Lower leg skin (tissue), 4 donors: ENCODE results near the gene HMGCL. TPM values are rescaled to one million over a fixed set of nuclear protein-coding genes. Genes with fewer than 3 reads are reported as not detected.
"Not testable (repeated sequence)": the region's sequence is repeated elsewhere in the genome, so short reads cannot be mapped to it uniquely, and the experiment has no call there.

Source experiments
- DNase-seq, 2 donors: peaks; one replicate each; pipeline ENCODE4 v3.0.0-alpha.2; 2019; ENCODE audit warnings: low spot score in 2 of 2
- H3K4me3 ChIP-seq: fragments of 200-600 bp; sonication (generic); 2 replicates; pipeline ENCODE4 v1.5.1; 2017; ENCODE audit warnings: mild to moderate bottlenecking, low read depth; ENCODE audit not compliant: poor library complexity, severe bottlenecking
- CTCF ChIP-seq, 3 donors: fragments of 450-650 bp; IDR thresholded peaks; one replicate each; pipeline ENCODE4 v1.5.1; 2016; ENCODE audit warnings: antibody characterized with exemption in 3 of 3, mild to moderate bottlenecking in 3 of 3, moderate library complexity in 2 of 3
- POLR2A ChIP-seq, 2 donors: fragments of 450-650 bp; IDR thresholded peaks; one replicate each; pipeline ENCODE4 v1.6.1; 2016 to 2017; ENCODE audit warnings: antibody characterized with exemption in 2 of 2, mild to moderate bottlenecking in 1 of 2, moderate library complexity in 1 of 2
- WGBS, 2 donors: methylation state at CpG; one replicate each; pipeline ENCODE4 v1.1.5; 2018; 5-methylcytosine and 5-hydroxymethylcytosine counted together
- intact Hi-C: fragments of 100-400 bp; cut with DNase I; formaldehyde crosslinking; loops from one replicate; pipeline ENCODE4 v1.15.0; 2023; ENCODE audit warnings: low total_unique reads
- total RNA-seq, 4 donors: library from RNA; depleted of rRNA; stranded (reverse); fragments of >200 nt; gene quantifications; one replicate each; pipeline ENCODE4 v1.1.0, GENCODE V29; 2016

Gene HMGCL
- total RNA-seq, 4 donors from 2014 or later: 30.9 to 44.9 (median 36.0) TPM

DNA sequence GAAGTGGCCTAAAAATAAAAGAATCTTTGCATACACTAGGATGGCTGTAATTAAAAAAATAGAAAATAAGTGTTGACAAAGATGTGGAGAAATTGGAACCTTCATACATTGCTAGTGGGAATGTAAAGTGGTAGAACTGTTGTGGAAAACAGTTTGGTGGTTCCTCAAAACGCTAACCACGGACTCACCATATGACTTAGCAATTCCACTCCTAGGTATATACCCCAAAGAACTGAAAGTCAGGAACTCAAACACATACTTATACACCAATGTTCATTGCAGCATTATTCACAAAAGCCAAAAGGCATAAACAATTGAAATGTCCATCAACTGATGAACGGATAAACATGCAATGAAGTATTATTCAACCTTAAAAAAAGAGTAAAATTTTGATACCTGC lies 10.8 kb upstream of the HMGCL start:
- TF ChIP-seq CTCF (IDR thresholded peaks at IDR 0.05): no peak
- TF ChIP-seq POLR2A (IDR thresholded peaks at IDR 0.05): no peak
- no peak overlapping the region for H3K4me3 ChIP-seq
- 66 to 69% methylated on average over 3 of the region's 3 CpGs for WGBS, 2 donors
- intact Hi-C loops: no loop called here
- DNase-seq: no peak

DNA sequence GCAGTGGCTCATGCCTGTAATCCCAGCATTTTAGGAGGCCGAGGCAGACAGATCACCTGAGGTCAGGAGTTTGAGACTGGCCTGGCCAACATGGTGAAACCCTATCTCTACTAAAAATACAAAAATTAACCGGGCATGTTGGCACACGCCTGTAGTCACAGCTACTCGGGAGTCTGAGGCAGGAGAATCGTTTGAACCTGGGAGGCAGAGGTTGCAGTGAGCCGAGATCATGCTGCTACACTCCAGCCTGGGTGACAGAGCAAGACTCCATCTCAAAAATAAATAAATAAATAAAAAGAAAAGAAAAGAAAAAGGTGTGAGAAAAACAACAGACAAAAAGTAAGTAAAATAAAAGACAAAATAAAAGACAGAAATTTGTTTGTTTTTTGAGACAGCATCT lies 8.9 kb upstream of the HMGCL start:
- DNase-seq, H3K4me3 ChIP-seq, intact Hi-C loops: not testable (repeated sequence)
- 58 to 59% methylated on average over 6 of the region's 6 CpGs for WGBS, 2 donors

DNA sequence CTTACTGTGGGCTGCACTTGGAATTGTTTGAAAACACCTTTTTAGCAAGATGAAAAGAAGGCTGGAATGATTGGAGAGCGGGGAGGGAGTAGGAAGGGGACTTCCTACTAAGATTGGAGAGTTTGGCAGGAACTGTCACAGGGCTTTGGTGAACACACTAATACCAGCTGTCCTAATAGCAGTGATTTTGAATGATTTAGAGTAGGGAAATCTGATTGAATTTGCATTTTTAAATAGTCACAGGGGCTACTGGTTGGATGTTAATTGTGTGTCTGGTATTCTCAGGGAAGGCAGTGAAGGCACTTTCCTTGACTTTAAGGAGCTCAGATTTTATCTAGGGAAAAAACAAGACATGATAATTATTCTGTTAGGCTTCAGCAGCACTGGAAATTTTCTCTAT lies 2.5 kb upstream of the HMGCL start:
- no peak for DNase-seq
- H3K4me3 ChIP-seq: no peak overlapping the region
- WGBS, 2 donors: 65 to 83% methylated on average over 1 of the region's 1 CpG
- intact Hi-C loops: no loop called here
- TF ChIP-seq POLR2A (IDR thresholded peaks at IDR 0.05) (no peak), CTCF (IDR thresholded peaks at IDR 0.05) (no peak)

DNA sequence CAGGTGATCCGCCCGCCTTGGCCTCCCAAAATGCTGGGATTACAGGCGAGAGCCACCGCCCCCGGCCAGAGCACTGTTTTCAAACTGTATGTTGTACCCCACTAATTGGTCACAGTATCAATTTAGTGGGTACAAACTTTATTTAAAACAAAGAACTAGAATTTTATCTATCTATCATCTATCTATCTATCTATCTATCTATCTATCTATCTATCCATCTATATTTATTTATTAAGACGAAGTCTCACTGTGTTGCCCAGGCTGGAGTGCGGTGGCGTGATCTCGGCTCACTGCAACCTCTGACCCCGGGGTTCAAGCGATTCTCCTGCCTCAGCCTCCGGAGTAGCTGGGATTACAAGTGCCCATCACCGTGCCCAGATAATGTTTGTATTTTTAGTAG lies 1.4 kb upstream of the HMGCL start:
- DNase-seq, intact Hi-C loops, H3K4me3 ChIP-seq: not testable (repeated sequence)
- 96% methylated on average over 13 of the region's 13 CpGs for WGBS, 2 donors

- 52 to 70% methylated on average over 21 to 24 of the region's 24 CpGs for WGBS, 2 donors
- TF ChIP-seq POLR2A (IDR thresholded peaks at IDR 0.05): no peak
- TF ChIP-seq CTCF (IDR thresholded peaks at IDR 0.05): no peak
- intact Hi-C loops: no loop called here
- H3K4me3 ChIP-seq: no peak overlapping the region
- DNase-seq: no peak
Measured at GRCh38 chr1:23825762-23826522, 713 bp upstream of the HMGCL start.

GRCh38 chr1:23824711-23825075 lies 536 bp downstream of the HMGCL start:
- intact Hi-C loops: no loop called here
- TF ChIP-seq POLR2A (IDR thresholded peaks at IDR 0.05): no peak
- TF ChIP-seq CTCF (IDR thresholded peaks at IDR 0.05): no peak
- DNase-seq: no peak
- WGBS, 2 donors: 5 to 6% methylated on average over 8 of the region's 8 CpGs
- peak overlapping the region; percentile 99 for H3K4me3 ChIP-seq

- 80 to 85% methylated on average over 7 of the region's 7 CpGs for WGBS, 2 donors
- TF ChIP-seq POLR2A (IDR thresholded peaks at IDR 0.05) (no peak), CTCF (IDR thresholded peaks at IDR 0.05) (no peak)
- intact Hi-C loops: no loop called here
- no peak overlapping the region for H3K4me3 ChIP-seq
- DNase-seq: no peak
Measured at GRCh38 chr1:23823767-23824166, 1.5 kb downstream of the HMGCL start.
